Thoracic aorta (tissue), 2 donors: ENCODE data around the gene ATP1A1. TPM values are rescaled to one million over a fixed set of nuclear protein-coding genes. Genes with fewer than 3 reads are reported as not detected.

Source experiments
- ATAC-seq: fragments of 150-250 bp; one replicate; pipeline ENCODE4 v1.8.0; 2017; ENCODE audit warnings: low read depth; ENCODE audit not compliant: insufficient number of reproducible peaks, low FRiP score
- DNase-seq: peaks from one replicate; pipeline ENCODE4 v3.0.0-alpha.2; 2020; ENCODE audit warnings: low spot score
- H3K27ac ChIP-seq, 2 donors: fragments of 200-600 bp; sonication (generic); 1 replicate in 1 of 2; 2 replicates in 1 of 2; pipeline ENCODE4 v1.5.1; 2016; ENCODE audit warnings: mild to moderate bottlenecking in 2 of 2, moderate library complexity in 2 of 2
- H3K27me3 ChIP-seq: fragments of 200-600 bp; sonication (generic); replicated peaks from 2 replicates; pipeline ENCODE4 v1.6.0; 2016; ENCODE audit warnings: mild to moderate bottlenecking; ENCODE audit not compliant: insufficient read depth
- H3K36me3 ChIP-seq: fragments of 200-600 bp; sonication (generic); one replicate; pipeline ENCODE4 v1.5.1; 2016
- H3K4me1 ChIP-seq, 2 donors: fragments of 200-600 bp; sonication (generic); 1 replicate in 1 of 2; 2 replicates in 1 of 2; pipeline versions ENCODE4 v1.5.1 to v1.6.0; 2016; ENCODE audit warnings: low read depth in 2 of 2, mild to moderate bottlenecking in 1 of 2; ENCODE audit not compliant: control insufficient read depth in 1 of 2
- H3K4me3 ChIP-seq: fragments of 200-600 bp; sonication (generic); 2 replicates; pipeline ENCODE4 v1.5.1; 2016; ENCODE audit warnings: mild to moderate bottlenecking
- H3K9me3 ChIP-seq: fragments of 200-600 bp; sonication (generic); 2 replicates; pipeline ENCODE4 v1.5.1; 2016
- total RNA-seq, 2 donors: library from RNA; depleted of rRNA; stranded (reverse); fragments of >200 nt; gene quantifications; one replicate each; pipeline versions ENCODE4 v1.1.0 to v1.2.3, GENCODE V29; 2016
- TF ChIP-seq, protein P1 (sequence below): fragments of 200-600 bp; sonication (generic); IDR thresholded peaks from one replicate; pipeline ENCODE4 v1.5.1; 2019; ENCODE audit warnings: antibody characterized with exemption

The ATP1A1 gene
- total RNA-seq, 2 donors from 2014 or later, result 244 to 310 TPM

DNA sequence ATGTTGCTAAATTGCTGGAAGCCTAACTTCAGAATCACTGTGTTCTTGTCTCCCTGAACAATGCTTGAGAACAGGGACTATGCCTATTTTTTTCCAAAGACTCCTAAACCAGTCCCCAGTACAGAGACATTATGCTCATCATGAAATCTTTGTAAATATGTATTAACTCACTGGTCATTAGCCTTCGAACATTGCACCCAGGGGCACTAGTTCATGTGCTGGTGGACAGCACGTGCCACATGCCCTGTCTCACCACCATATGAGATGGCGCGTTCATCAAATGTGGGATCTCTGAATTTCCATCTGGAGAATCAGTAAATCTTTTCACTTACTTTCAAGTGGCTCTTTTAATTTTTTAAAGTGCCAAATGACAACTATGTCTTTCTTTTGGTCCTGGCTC is 11.0 kb upstream of the ATP1A1 start:
- Histone ChIP-seq H3K4me1 (no peaks in the 10 kb centered on the region), H3K4me3 (no peak overlapping the region), H3K36me3 (no peaks in the 10 kb centered on the region), H3K27ac (no peak overlapping the region), H3K27me3 (no peaks in the 10 kb centered on the region), H3K9me3 (no peaks in the 10 kb centered on the region)
- TF ChIP-seq, protein P1, sequence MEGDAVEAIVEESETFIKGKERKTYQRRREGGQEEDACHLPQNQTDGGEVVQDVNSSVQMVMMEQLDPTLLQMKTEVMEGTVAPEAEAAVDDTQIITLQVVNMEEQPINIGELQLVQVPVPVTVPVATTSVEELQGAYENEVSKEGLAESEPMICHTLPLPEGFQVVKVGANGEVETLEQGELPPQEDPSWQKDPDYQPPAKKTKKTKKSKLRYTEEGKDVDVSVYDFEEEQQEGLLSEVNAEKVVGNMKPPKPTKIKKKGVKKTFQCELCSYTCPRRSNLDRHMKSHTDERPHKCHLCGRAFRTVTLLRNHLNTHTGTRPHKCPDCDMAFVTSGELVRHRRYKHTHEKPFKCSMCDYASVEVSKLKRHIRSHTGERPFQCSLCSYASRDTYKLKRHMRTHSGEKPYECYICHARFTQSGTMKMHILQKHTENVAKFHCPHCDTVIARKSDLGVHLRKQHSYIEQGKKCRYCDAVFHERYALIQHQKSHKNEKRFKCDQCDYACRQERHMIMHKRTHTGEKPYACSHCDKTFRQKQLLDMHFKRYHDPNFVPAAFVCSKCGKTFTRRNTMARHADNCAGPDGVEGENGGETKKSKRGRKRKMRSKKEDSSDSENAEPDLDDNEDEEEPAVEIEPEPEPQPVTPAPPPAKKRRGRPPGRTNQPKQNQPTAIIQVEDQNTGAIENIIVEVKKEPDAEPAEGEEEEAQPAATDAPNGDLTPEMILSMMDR, result no peak
- no peak for DNase-seq
- no peak for ATAC-seq

DNA sequence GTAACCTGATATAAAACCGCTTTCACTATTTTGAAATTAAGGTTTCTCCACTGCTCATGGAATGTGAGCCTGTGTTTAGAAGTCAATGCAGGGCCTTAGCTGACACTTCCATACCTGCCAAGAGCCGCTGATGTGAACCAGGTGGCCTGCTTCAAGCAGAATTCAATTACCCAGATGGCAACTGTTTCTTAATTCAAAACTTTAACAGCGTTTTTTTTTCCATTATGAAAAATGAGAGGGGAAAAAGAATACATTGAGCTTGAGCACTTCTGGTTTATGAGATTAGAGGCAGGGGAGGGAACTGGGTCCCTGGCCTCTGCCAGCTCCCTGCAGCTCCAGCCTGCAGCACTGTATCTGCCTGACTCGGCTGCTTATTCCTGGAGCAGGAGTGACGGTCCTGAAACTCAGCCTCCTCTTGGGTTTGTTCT is 7.7 kb upstream of the ATP1A1 start:
- H3K27me3 ChIP-seq, result no peaks in the 10 kb centered on the region
- no peak for ATAC-seq
- no peaks in the 10 kb centered on the region for H3K4me1 ChIP-seq
- no peaks in the 10 kb centered on the region for H3K36me3 ChIP-seq
- no peaks in the 10 kb centered on the region for H3K9me3 ChIP-seq
- no peak overlapping the region for H3K27ac ChIP-seq
- TF ChIP-seq, protein P1, result no peak
- no peak overlapping the region for H3K4me3 ChIP-seq
- DNase-seq, result no peak

DNA sequence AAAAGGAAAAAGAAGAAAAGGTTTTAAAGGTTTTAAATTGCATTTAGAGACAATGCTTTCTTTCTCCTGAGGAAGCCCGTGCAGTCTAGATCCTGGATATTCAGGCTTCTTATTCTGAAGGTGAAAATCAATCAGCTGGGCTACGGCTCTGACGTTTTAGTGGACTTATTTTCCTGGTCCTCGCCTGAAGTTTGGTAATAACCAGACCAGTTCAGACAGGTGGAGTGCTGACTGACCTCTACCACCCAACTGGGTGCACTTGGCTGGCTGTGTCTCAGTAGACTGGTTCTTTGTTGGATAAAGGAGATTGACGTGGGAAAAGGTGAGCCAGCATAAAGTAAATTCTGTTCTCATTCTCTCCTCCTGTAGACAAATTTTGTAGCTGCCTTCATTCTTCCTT is 7.2 kb upstream of the ATP1A1 start:
- no peaks in the 10 kb centered on the region for H3K9me3 ChIP-seq
- H3K4me3 ChIP-seq, result no peak overlapping the region
- TF ChIP-seq, protein P1, result no peak
- DNase-seq (no peak), ATAC-seq (no peak)
- H3K36me3 ChIP-seq, result no peaks in the 10 kb centered on the region
- H3K4me1 ChIP-seq, result no peaks in the 10 kb centered on the region
- no peak overlapping the region for H3K27ac ChIP-seq
- H3K27me3 ChIP-seq, result no peaks in the 10 kb centered on the region

DNA sequence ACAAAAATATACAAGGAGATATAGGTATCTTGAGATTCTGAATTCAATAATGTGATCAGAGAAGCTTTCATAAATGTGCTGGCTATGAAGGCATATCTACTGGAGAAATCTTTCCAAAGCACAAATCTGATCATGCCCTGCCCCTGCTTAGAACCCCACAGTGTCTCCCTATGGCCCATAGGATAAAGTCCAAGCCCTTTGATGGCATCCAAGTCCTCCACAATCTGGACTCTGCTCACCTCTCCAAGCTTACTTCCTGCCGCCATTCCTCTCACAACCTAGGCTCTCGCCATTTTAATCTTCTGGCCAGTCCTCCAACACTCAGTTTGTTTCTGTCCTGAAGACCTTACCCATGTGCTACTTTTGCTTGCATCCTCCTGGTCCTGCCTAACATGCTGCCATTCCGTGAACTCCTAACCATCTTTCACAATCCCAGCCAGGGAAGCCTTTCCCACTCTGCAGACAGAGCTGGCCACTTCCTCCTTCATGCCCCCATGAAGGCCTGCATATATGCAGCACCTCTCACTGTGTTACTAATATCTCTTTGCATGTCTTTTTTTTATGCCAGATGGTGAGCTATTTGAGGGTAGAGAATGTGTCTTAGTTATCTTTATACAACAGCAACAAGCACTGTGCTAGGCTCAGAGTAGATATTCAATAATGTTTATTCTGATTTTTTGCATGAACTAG is 5.6 kb upstream of the ATP1A1 start:
- Histone ChIP-seq H3K27me3 (no peaks in the 10 kb centered on the region), H3K9me3 (no peaks in the 10 kb centered on the region), H3K4me3 (no peak overlapping the region), H3K4me1 (peaks cover 4 to 7% of the 10 kb centered on the region in 2 donors), H3K27ac (no peak overlapping the region), H3K36me3 (no peaks in the 10 kb centered on the region)
- no peak for ATAC-seq
- no peak for DNase-seq
- TF ChIP-seq, protein P1, result no peak

DNA sequence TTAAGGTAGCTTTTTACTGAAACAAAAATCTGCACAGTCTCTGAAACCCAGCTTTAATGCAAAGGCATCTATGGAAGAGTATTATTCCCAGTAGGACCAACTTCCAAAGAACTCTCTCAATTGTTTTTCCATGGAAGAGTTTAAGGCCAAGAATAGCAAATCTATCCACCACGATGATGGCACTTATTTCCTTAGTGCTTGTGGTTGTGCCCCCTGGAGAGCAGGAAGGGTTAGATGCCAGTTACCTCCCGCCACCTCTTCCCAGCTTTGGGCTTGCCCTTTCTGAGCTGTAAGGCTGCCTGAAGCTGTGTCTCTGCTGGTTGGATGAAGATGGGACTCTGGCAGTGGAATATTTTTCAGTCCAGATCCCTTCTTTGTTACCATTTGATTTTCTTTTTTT is 4.8 kb upstream of the ATP1A1 start:
- H3K36me3 ChIP-seq, result no peaks in the 10 kb centered on the region
- ATAC-seq, result no peak
- no peak overlapping the region for H3K4me3 ChIP-seq
- no peak overlapping the region for H3K27ac ChIP-seq
- no peaks in the 10 kb centered on the region for H3K9me3 ChIP-seq
- no peak for DNase-seq
- TF ChIP-seq, protein P1, result no peak
- no peaks in the 10 kb centered on the region for H3K27me3 ChIP-seq
- H3K4me1 ChIP-seq, result peaks cover 5 to 7% of the 10 kb centered on the region in 2 donors
